ENCODE measurements around the gene ZBTB12. TPM values are rescaled to one million over a fixed set of nuclear protein-coding genes. Genes with fewer than 3 reads are reported as not detected.

Gene ZBTB12
- total and polyA plus RNA-seq, 2 of the 8 experiments (the other 6 are each of a cell fraction or from before 2014, with no cell fraction given) = 20.7 to 40.8 TPM

DNA sequence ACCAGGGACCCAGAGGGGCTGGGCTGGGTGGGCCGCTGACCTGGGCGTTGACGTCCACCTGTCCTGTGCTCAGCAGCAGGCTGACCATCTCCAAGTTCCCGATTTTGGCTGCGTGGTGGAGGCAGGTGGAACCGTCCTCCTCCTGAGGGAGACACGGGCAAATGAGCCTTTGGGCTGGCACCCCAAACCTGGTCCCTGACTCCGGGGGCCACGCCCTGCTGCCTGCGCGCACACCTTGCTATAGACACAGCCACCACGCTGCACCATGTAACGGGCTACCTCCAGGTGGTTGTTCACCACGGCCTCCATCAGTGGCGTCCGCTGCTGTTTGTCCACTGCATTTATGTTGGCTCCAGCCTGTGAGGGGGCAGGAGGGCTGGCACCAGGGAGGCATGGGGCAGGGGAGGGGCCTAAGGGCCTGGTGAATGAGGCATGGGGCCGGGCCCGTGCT lies 15.3 kb downstream of the ZBTB12 start (continued):
- TF ChIP-seq CHD7 (IDR thresholded peaks at IDR 0.05; ENCODE audit: insufficient replicate concordance, low read length) (no peak), EP300 (IDR thresholded peaks at IDR 0.05; ENCODE audit: borderline replicate concordance in 1 of 2, low read depth in 2 of 2, low read length in 2 of 2) (no peak), CTBP2 (IDR thresholded peaks at IDR 0.05; ENCODE audit: borderline replicate concordance, insufficient read depth, insufficient read length, low read length) (no peak), CEBPB (IDR thresholded peaks at IDR 0.05; ENCODE audit: low read depth, low read length) (no peak), TEAD4 (IDR thresholded peaks at IDR 0.05; ENCODE audit: low read depth, low read length) (no peak), RAD21 (IDR thresholded peaks at IDR 0.05 in 1 of 2, conservative IDR thresholded peaks at IDR 0.05 in 1 of 2; ENCODE audit: low read depth in 2 of 2, low read length in 2 of 2) (no peak)
